Keratinocyte (primary cell): ENCODE results near the gene FARP1. TPM values are rescaled to one million over a fixed set of nuclear protein-coding genes. Genes with fewer than 3 reads are reported as not detected.

Source experiments
- DNase-seq: peaks from one replicate; pipeline ENCODE4 v3.0.0-alpha.2; 2011; ENCODE audit warnings: low read depth, missing footprints, low spot score
- FAIRE-seq: peaks from 2 replicates; lab custom pipeline; 2011; peaks lifted over from hg19 to GRCh38; lab: Jason Lieb, UNC
- H2AFZ ChIP-seq: 2 replicates; pipeline ENCODE4 v1.6.0; 2012; ENCODE audit warnings: low read length, control low read depth, inconsistent platforms; ENCODE audit not compliant: control insufficient read depth
- H3K27ac ChIP-seq: 2 replicates; pipeline ENCODE4 v1.5.1; 2011; ENCODE audit warnings: low read length; ENCODE audit not compliant: control insufficient read depth, insufficient read depth
- H3K27me3 ChIP-seq: 3 replicates; pipeline ENCODE4 v1.6.0; 2011; ENCODE audit warnings: low read length; ENCODE audit not compliant: control insufficient read depth, insufficient read depth; ENCODE audit errors: extremely low read depth
- H3K36me3 ChIP-seq, 2 experiments: 2 replicates in 1 of 2; 3 replicates in 1 of 2; pipeline ENCODE4 v1.5.1; 2011; ENCODE audit warnings: low read length in 2 of 2, mild to moderate bottlenecking in 1 of 2; ENCODE audit not compliant: control insufficient read depth in 2 of 2, insufficient read depth in 2 of 2; ENCODE audit errors: extremely low read depth in 1 of 2
- H3K4me1 ChIP-seq: 3 replicates; pipeline ENCODE4 v1.5.1; 2011; ENCODE audit warnings: low read length; ENCODE audit not compliant: control insufficient read depth, insufficient read depth; ENCODE audit errors: extremely low read depth
- H3K4me2 ChIP-seq: 3 replicates; pipeline ENCODE4 v1.6.0; 2011; ENCODE audit warnings: low read depth, low read length; ENCODE audit not compliant: control insufficient read depth, insufficient read depth; ENCODE audit errors: extremely low read depth
- H3K4me3 ChIP-seq, 3 experiments: fragments of 200-600 bp in 1 of 3; sonication (generic) in 1 of 3; 2 replicates in 2 of 3; 3 replicates in 1 of 3; pipeline ENCODE4 v1.5.1; 2011 to 2016; ENCODE audit warnings: low read length in 3 of 3, mild to moderate bottlenecking in 3 of 3, control low read depth in 2 of 3, inconsistent platforms in 1 of 3, low read depth in 1 of 3, mixed read lengths in 1 of 3, mixed run types in 1 of 3, moderate library complexity in 1 of 3; ENCODE audit not compliant: control insufficient read depth in 2 of 3, insufficient read depth in 2 of 3; ENCODE audit errors: extremely low read depth in 1 of 3
- H3K79me2 ChIP-seq: 2 replicates; pipeline ENCODE4 v1.6.0; 2012; ENCODE audit warnings: low read length; ENCODE audit not compliant: control insufficient read depth, insufficient read depth
- H3K9ac ChIP-seq: 3 replicates; pipeline ENCODE4 v1.6.0; 2011; ENCODE audit warnings: low read length; ENCODE audit not compliant: control insufficient read depth, insufficient read depth; ENCODE audit errors: extremely low read depth
- H3K9me1 ChIP-seq: 3 replicates; pipeline ENCODE4 v1.6.0; 2011; ENCODE audit warnings: low read length; ENCODE audit not compliant: control insufficient read depth, insufficient read depth; ENCODE audit errors: extremely low read depth
- H3K9me3 ChIP-seq: 2 replicates; pipeline ENCODE4 v1.5.1; 2012; ENCODE audit warnings: low read depth, low read length; ENCODE audit not compliant: control insufficient read depth
- H4K20me1 ChIP-seq: 3 replicates; pipeline ENCODE4 v1.6.0; 2011; ENCODE audit warnings: low read length; ENCODE audit not compliant: control insufficient read depth, insufficient read depth; ENCODE audit errors: extremely low read depth
- CTCF ChIP-seq, 3 experiments: IDR thresholded peaks in 1 of 3; conservative IDR thresholded peaks in 1 of 3; optimal IDR thresholded peaks in 1 of 3; 2 replicates in 2 of 3; 3 replicates in 1 of 3; pipeline versions ENCODE3 to v1.5.1; 2011; ENCODE audit warnings: low read length in 3 of 3, mild to moderate bottlenecking in 3 of 3, moderate library complexity in 2 of 3, control low read depth in 1 of 3, inconsistent platforms in 1 of 3; ENCODE audit not compliant: insufficient read depth in 2 of 3; ENCODE audit errors: extremely low read depth in 1 of 3
- EZH2 ChIP-seq: IDR thresholded peaks from one replicate; pipeline ENCODE4 v1.6.1; 2012; ENCODE audit warnings: inconsistent platforms, mild to moderate bottlenecking, low read length, moderate library complexity
- dilution Hi-C: fragments of 300-500 bp; cut with MboI; formaldehyde crosslinking; loops from one replicate; pipeline ENCODE4 v1.7.0; 2020; ENCODE audit warnings: low sequenced_read_pairs; ENCODE audit not compliant: extremely low pct_ligation_motif_present
- polyA plus RNA-seq, 5 experiments: library from polyadenylated mRNA; depleted of rRNA in 3 of 5; stranded (reverse) in 3 of 5; stranded (forward) in 1 of 5; unstranded in 1 of 5; fragments of >200 nt; gene quantifications; 1 replicate in 1 of 5; 2 replicates in 3 of 5; 3 replicates in 1 of 5; pipeline versions ENCODE4 v1.2.1 to v1.2.3, GENCODE V29; 2011 to 2012; ENCODE audit warnings: missing spikeins in 2 of 5, low read depth in 1 of 5, low replicate concordance in 1 of 5

Gene FARP1
- polyA plus RNA-seq, 1 donor (not counting 4 experiments of a cell fraction or from before 2014, with no cell fraction given), result 10.3 TPM

GRCh38 chr13:98309569-98310335, 166.9 kb downstream of the FARP1 start:
- Histone ChIP-seq H2AFZ (no peak overlapping the region), H3K9ac (no peak overlapping the region), H3K27ac (no peak overlapping the region), H3K9me1 (no peaks in the 10 kb centered on the region), H3K79me2 (no peaks in the 10 kb centered on the region), H4K20me1 (no peaks in the 10 kb centered on the region), H3K4me3 (no peak overlapping the region), H3K9me3 (no peaks in the 10 kb centered on the region), H3K4me1 (no peaks in the 10 kb centered on the region), H3K36me3 (no peaks in the 10 kb centered on the region), H3K27me3 (no peaks in the 10 kb centered on the region), H3K4me2 (no peak overlapping the region)
- TF ChIP-seq EZH2 (no peak), CTCF (optimal IDR thresholded peaks at IDR 0.05 in 1 of 3, IDR thresholded peaks at IDR 0.05 in 1 of 3, conservative IDR thresholded peaks at IDR 0.05 in 1 of 3; ENCODE audit: extremely low read depth in 1 of 3, insufficient read depth in 2 of 3, low read length in 3 of 3) (no peak)
- DNase-seq (no peak), FAIRE-seq (no peak)
- dilution Hi-C loops, result no loop called here

- H3K27me3 ChIP-seq, result no peaks in the 10 kb centered on the region
- no peaks in the 10 kb centered on the region for H3K4me1 ChIP-seq
- no peak overlapping the region for H3K9ac ChIP-seq
- H4K20me1 ChIP-seq, result no peaks in the 10 kb centered on the region
- H3K9me1 ChIP-seq, result no peaks in the 10 kb centered on the region
- H3K4me3 ChIP-seq, result no peak overlapping the region
- dilution Hi-C loops, result no loop called here
- no peaks in the 10 kb centered on the region for H3K79me2 ChIP-seq
- FAIRE-seq, result no peak
- H3K36me3 ChIP-seq, result no peaks in the 10 kb centered on the region
- no peak overlapping the region for H2AFZ ChIP-seq
- no peak overlapping the region for H3K27ac ChIP-seq
- DNase-seq, result no peak
- TF ChIP-seq EZH2, result no peak
- no peak for TF ChIP-seq CTCF (optimal IDR thresholded peaks at IDR 0.05 in 1 of 3, IDR thresholded peaks at IDR 0.05 in 1 of 3, conservative IDR thresholded peaks at IDR 0.05 in 1 of 3; ENCODE audit: extremely low read depth in 1 of 3, insufficient read depth in 2 of 3, low read length in 3 of 3)
- no peaks in the 10 kb centered on the region for H3K9me3 ChIP-seq
- H3K4me2 ChIP-seq, result no peak overlapping the region
These were observed 167.7 kb downstream of the FARP1 start for GRCh38 chr13:98310485-98311199.
